Activated naive CD4-positive, alpha-beta T cell treated with anti-CD3 and anti-CD28 coated beads, Interleukin-2, amount 50 U/mL, for 24 hours (primary cell): ENCODE results near the gene TMPRSS6.
A peak's percentile ranks its signal among the peaks of the same experiment; 100 is the strongest.

Experiments
- H3K27ac Mint-ChIP-seq: one replicate; pipeline ENCODE4 v1.8.0; 2021; ENCODE audit warnings: mild to moderate bottlenecking, mixed read lengths
- H3K27me3 Mint-ChIP-seq: one replicate; pipeline ENCODE4 v1.8.0; 2021; ENCODE audit warnings: mixed read lengths
- H3K36me3 Mint-ChIP-seq: one replicate; pipeline ENCODE4 v1.8.0; 2021; ENCODE audit warnings: mixed read lengths
- H3K4me1 Mint-ChIP-seq: one replicate; pipeline ENCODE4 v1.8.0; 2021; ENCODE audit warnings: mixed read lengths
- H3K4me3 Mint-ChIP-seq: one replicate; pipeline ENCODE4 v1.8.0; 2021; ENCODE audit warnings: mild to moderate bottlenecking, mixed read lengths
- H3K9me3 Mint-ChIP-seq: one replicate; pipeline ENCODE4 v1.8.0; 2021; ENCODE audit warnings: mixed read lengths

The TMPRSS6 gene

DNA sequence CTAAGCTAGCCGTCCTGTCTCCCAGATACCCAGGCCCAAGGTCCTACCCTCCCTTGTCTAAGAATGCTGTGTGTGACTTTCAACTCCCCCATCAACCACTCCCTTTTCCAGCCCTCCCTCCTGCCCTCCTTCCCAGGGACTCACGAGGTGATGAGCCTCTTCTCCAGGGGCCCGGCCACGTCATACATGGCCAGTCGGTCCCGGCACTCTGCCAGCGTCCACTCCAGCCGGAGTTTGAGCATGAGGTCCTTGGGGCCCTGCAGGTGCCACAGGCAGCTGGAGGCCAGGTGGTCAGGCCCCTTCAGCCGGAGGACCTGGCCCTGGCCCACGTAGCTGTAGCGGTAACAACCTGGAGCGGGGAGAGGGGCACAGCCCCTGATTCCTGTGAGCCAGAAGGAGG is 20.1 kb downstream of the TMPRSS6 start:
- no peaks in the 10 kb centered on the region for H3K27me3 Mint-ChIP-seq
- H3K27ac Mint-ChIP-seq: no peak overlapping the region
- no peaks in the 10 kb centered on the region for H3K36me3 Mint-ChIP-seq
- peaks cover 6% of the 10 kb centered on the region for H3K4me1 Mint-ChIP-seq
- no peak overlapping the region for H3K4me3 Mint-ChIP-seq
- no peaks in the 10 kb centered on the region for H3K9me3 Mint-ChIP-seq

DNA sequence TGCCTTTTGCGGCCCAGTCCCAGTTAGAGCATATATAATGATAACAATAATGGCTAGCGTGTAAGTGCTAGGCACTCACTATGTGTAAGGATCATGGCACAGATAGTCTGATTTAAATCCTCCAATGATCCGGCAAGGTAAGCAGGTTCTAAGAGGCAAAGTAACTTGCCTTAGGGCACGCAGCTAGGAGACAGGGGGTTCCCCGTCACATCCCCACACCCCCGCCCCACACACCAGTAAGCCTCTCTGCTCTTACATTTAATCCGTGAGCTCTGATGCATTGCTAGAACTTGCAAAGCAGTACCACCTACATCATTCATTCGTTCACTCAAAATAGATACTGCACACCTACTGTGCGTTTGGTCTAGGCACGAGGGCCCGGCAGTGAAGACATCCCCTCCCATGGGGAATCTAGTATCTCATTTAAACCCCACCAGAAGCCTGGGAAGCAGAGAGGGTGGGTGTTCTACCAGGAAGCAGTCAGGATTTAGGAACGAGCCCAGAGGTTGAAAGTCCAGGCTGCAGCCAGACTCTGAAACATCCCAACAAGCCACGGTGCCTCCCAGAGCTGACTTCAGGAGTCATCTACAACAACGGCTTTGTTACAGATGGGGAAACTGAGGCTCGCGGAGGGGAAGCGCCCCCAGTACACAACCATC is 20.6 kb downstream of the TMPRSS6 start:
- Mint-ChIP-seq H3K27ac (no peak overlapping the region), H3K4me1 (peaks cover 3% of the 10 kb centered on the region), H3K36me3 (no peaks in the 10 kb centered on the region), H3K9me3 (no peaks in the 10 kb centered on the region), H3K4me3 (no peak overlapping the region), H3K27me3 (no peaks in the 10 kb centered on the region)

DNA sequence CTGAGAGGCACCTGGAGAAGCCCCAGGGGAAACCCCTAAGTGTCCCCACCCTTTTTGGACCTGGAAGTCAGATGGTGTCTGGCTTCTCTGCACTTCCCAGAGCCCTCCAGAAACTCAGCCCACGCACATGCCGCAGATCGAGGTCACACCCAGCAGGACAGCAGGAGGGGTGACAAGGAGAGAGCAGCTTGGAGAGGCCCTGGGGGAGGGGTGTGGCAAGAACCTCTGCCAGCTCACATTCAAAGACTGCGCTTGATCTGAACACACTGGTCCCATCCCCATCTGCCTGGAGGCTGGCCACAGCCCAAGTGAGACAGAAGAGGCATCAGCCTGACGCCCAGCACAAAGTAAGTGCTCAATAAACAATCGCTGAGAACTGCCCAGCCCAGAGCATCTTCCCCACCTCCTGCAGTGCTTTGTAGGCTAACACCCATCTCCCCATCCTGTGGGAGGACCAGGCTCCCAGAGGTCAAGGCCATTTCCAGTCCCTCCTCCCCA is 21.4 kb downstream of the TMPRSS6 start:
- H3K4me1 Mint-ChIP-seq: peaks cover 3% of the 10 kb centered on the region
- no peak overlapping the region for H3K27ac Mint-ChIP-seq
- H3K9me3 Mint-ChIP-seq: no peaks in the 10 kb centered on the region
- no peaks in the 10 kb centered on the region for H3K36me3 Mint-ChIP-seq
- no peaks in the 10 kb centered on the region for H3K27me3 Mint-ChIP-seq
- H3K4me3 Mint-ChIP-seq: no peak overlapping the region

DNA sequence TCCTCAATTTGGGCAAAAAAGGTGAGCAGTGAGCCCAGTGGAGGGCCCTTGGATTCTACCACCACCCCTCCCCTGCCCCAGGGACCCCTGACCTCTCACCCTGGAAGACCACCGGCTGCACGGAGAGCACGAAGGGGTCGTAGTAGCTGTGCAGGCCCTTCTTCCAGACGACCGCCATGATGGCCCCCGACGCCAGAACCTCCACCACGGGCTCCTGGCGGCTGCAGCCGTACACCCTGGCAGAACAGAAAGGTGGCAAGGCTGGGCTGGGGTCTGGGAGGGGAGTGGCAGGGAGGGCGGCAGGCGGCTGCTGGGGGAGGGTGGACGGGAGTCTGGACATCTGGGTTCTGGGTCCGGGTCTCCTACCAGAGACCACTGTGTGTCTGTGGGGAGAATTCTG is 23.3 kb downstream of the TMPRSS6 start:
- H3K36me3 Mint-ChIP-seq: no peaks in the 10 kb centered on the region
- peaks cover 15% of the 10 kb centered on the region for H3K4me1 Mint-ChIP-seq
- no peaks in the 10 kb centered on the region for H3K27me3 Mint-ChIP-seq
- H3K27ac Mint-ChIP-seq: no peak overlapping the region
- H3K9me3 Mint-ChIP-seq: no peaks in the 10 kb centered on the region
- no peak overlapping the region for H3K4me3 Mint-ChIP-seq

GRCh38 chr22:37084385-37084784 is 25.1 kb downstream of the TMPRSS6 start:
- Mint-ChIP-seq H3K4me3 (no peak overlapping the region), H3K4me1 (peaks cover 30% of the 10 kb centered on the region), H3K27me3 (no peaks in the 10 kb centered on the region), H3K36me3 (no peaks in the 10 kb centered on the region), H3K27ac (no peak overlapping the region), H3K9me3 (no peaks in the 10 kb centered on the region)

- no peak overlapping the region for H3K27ac Mint-ChIP-seq
- H3K27me3 Mint-ChIP-seq: no peaks in the 10 kb centered on the region
- no peaks in the 10 kb centered on the region for H3K36me3 Mint-ChIP-seq
- peaks cover 34% of the 10 kb centered on the region for H3K4me1 Mint-ChIP-seq
- no peaks in the 10 kb centered on the region for H3K9me3 Mint-ChIP-seq
- no peak overlapping the region for H3K4me3 Mint-ChIP-seq
These were observed 25.6 kb downstream of the TMPRSS6 start for GRCh38 chr22:37083914-37084313.

DNA sequence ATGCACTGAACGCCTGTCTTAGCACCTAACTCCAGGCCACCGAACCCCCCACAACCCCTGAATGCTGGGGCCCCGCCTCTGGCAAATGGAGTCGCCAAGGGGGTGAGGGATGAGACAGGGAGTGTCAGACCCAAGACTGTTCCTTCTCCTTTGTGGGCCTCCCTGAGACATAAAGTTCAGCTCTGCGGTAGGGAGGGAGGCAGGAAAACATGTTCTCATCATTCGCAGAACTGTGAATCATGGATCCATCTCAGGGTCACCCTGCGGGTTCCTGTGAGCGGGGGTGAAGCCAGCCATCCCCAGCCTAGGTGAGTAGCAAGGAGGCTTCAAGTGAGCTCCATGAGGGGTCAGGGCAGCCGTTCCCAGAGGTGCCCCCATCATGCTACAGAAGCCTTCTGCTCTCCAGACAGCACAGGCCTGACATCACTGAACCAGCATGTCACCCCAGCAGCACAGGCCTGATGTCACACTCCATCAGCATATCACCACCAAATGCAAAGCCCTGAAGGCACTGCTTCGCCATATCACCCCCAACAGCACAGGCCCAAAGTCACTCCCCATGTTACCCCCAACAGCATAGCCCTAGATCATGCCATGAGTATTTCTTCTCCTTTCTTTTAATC is 27.2 kb downstream of the TMPRSS6 start:
- Mint-ChIP-seq H3K27me3 (no peaks in the 10 kb centered on the region), H3K9me3 (no peaks in the 10 kb centered on the region), H3K27ac (peak overlapping the region; percentile 86), H3K36me3 (no peaks in the 10 kb centered on the region), H3K4me1 (peaks cover 45% of the 10 kb centered on the region), H3K4me3 (no peak overlapping the region)

DNA sequence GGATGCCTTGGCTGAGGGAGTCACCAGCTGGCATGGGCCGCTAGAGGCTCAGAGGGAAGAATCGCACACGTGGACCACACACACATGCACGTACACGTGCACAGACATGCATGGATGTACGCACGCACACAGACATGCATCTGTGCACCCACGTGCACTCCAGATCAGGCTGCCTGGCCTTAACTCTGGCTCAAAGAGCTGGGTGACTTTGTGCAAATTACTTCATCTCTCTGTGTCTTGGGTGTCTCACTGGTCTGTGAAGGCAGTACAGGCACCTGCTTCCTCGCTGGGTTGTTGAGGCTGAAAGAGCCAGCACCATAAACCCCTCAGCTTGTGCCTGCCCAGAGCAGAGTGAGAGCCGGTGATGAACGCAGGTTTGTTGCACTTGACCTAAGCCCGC is 28.7 kb downstream of the TMPRSS6 start:
- H3K36me3 Mint-ChIP-seq: no peaks in the 10 kb centered on the region
- no peaks in the 10 kb centered on the region for H3K27me3 Mint-ChIP-seq
- no peak overlapping the region for H3K4me3 Mint-ChIP-seq
- peaks cover 45% of the 10 kb centered on the region for H3K4me1 Mint-ChIP-seq
- H3K27ac Mint-ChIP-seq: no peak overlapping the region
- H3K9me3 Mint-ChIP-seq: no peaks in the 10 kb centered on the region

- Mint-ChIP-seq H3K4me3 (peak overlapping the region; percentile 73), H3K36me3 (no peaks in the 10 kb centered on the region), H3K4me1 (peaks cover 45% of the 10 kb centered on the region), H3K27me3 (no peaks in the 10 kb centered on the region), H3K27ac (peak overlapping the region; percentile 97), H3K9me3 (no peaks in the 10 kb centered on the region)
These were observed 29.1 kb downstream of the TMPRSS6 start for GRCh38 chr22:37080438-37080837.

DNA sequence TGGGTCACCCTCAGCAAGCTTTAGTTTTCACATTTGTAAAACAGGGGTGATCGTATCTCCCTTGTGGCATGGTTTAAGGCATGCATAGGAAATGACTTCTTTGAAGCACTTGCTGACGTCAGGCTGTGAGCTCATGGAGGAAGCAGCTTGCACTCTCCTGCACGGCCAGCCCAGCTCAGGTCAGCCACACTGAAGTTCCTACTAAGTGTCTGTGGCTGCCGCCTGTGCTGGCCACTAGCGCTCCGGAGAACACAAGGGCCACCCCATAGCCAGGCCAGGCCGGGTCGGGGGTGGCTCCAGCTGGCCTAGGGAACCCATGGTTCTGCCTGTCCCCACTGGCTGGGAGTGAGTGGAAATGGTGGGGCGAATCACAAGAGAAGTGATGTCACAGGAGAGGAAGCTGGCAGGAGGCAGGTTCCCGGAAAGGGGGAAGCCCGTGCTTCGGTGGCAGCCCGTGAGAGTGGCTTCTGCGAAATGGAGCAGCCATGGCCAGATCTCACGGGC is 29.8 kb downstream of the TMPRSS6 start:
- peak overlapping the region; percentile 97 for H3K27ac Mint-ChIP-seq
- H3K36me3 Mint-ChIP-seq: no peaks in the 10 kb centered on the region
- H3K9me3 Mint-ChIP-seq: no peaks in the 10 kb centered on the region
- H3K4me1 Mint-ChIP-seq: peaks cover 45% of the 10 kb centered on the region
- H3K27me3 Mint-ChIP-seq: no peaks in the 10 kb centered on the region
- peak overlapping the region; percentile 59 for H3K4me3 Mint-ChIP-seq

- no peaks in the 10 kb centered on the region for H3K27me3 Mint-ChIP-seq
These were observed 30.4 kb downstream of the TMPRSS6 start for GRCh38 chr22:37079158-37079557.

DNA sequence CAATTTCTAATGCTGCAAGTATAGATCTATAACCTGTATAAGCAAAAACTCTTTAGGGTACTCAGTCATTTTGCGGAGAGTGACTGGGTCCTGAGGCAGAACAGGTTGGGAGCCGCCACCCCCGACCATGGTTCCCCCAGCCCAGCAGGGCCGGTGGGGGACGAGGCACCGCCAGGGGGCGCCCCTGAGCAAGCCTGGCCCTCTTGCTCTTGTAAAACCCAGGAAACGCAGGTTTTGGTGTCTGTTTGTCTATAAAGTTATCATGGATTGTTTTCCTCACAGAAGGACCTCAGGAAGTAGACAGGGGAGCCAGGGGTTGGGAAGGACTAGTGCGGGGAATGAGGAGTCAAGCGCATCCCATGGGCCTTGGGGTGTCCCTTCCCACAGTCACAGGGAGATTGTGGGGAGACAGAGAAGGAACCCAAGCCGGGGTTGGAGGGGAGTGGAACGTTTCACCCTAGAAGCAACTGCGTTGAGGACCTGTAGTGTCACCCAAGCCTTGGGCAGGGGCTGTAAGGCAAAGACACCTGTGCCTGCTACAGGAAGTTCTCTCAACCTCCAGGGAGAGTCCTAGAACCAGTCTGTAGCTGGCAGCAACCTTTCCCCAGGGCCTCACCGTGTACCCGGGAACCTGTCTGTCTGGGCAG is 31.6 kb downstream of the TMPRSS6 start:
- H3K27ac Mint-ChIP-seq: peak overlapping the region; percentile 97
- H3K4me1 Mint-ChIP-seq: peaks cover 45% of the 10 kb centered on the region
- no peaks in the 10 kb centered on the region for H3K36me3 Mint-ChIP-seq
- no peaks in the 10 kb centered on the region for H3K9me3 Mint-ChIP-seq
- no peaks in the 10 kb centered on the region for H3K27me3 Mint-ChIP-seq
- peak overlapping the region; percentile 66 for H3K4me3 Mint-ChIP-seq

More at GRCh38 chr22:37079158-37079557, 30.4 kb downstream of the TMPRSS6 start:
- no peaks in the 10 kb centered on the region for H3K9me3 Mint-ChIP-seq
- H3K4me3 Mint-ChIP-seq: peak overlapping the region; percentile 70
- peaks cover 45% of the 10 kb centered on the region for H3K4me1 Mint-ChIP-seq
- H3K36me3 Mint-ChIP-seq: no peaks in the 10 kb centered on the region
- peak overlapping the region; percentile 97 for H3K27ac Mint-ChIP-seq

GRCh38 chr22:37075822-37076433 is 33.6 kb downstream of the TMPRSS6 start:
- Mint-ChIP-seq H3K27ac (no peak overlapping the region), H3K9me3 (no peaks in the 10 kb centered on the region), H3K4me1 (peaks cover 30% of the 10 kb centered on the region), H3K4me3 (no peak overlapping the region), H3K27me3 (no peaks in the 10 kb centered on the region), H3K36me3 (no peaks in the 10 kb centered on the region)

GRCh38 chr22:37075046-37075445 is 34.5 kb downstream of the TMPRSS6 start:
- peaks cover 3% of the 10 kb centered on the region for H3K27me3 Mint-ChIP-seq
- H3K4me3 Mint-ChIP-seq: no peak overlapping the region
- no peak overlapping the region for H3K27ac Mint-ChIP-seq
- H3K36me3 Mint-ChIP-seq: no peaks in the 10 kb centered on the region
- H3K9me3 Mint-ChIP-seq: no peaks in the 10 kb centered on the region
- H3K4me1 Mint-ChIP-seq: peaks cover 24% of the 10 kb centered on the region

- no peak overlapping the region for H3K27ac Mint-ChIP-seq
- peaks cover 19% of the 10 kb centered on the region for H3K4me1 Mint-ChIP-seq
- no peaks in the 10 kb centered on the region for H3K36me3 Mint-ChIP-seq
- peaks cover 8% of the 10 kb centered on the region for H3K27me3 Mint-ChIP-seq
- H3K4me3 Mint-ChIP-seq: no peak overlapping the region
- no peaks in the 10 kb centered on the region for H3K9me3 Mint-ChIP-seq
These were observed 35.0 kb downstream of the TMPRSS6 start for GRCh38 chr22:37074537-37074936.

DNA sequence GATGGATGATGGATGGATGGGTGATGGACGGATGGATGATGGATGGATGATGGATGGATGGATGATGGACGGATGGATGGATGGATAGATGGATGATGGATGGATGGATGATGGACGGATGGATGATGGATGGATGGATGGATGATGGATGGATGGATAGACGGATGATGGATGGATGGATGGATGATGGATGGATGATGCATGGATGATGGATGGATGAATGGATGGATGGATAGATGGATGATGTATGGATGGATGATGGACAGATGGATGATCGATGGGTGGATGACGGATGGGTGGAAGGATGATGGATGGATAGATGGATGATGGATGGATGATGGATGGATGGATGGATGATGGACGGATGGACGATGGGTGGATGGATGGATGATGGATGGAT is 36.8 kb downstream of the TMPRSS6 start:
- Mint-ChIP-seq H3K27me3 (peaks cover 12% of the 10 kb centered on the region), H3K9me3 (no peaks in the 10 kb centered on the region), H3K27ac (no peak overlapping the region), H3K4me3 (no peak overlapping the region), H3K4me1 (peaks cover under 1% of the 10 kb centered on the region), H3K36me3 (no peaks in the 10 kb centered on the region)
